NCI-H748 (cell line): ENCODE data around the gene GPSM1.

Experiments used
- DNase-seq: peaks from one replicate; lab custom pipeline; 2025; ENCODE audit not compliant: unreplicated experiment; lab: John Stamatoyannopoulos, UW

The GPSM1 gene

GRCh38 chr9:136290508-136291000, 36.8 kb upstream of the GPSM1 start:
- DNase-seq = no peak

DNA sequence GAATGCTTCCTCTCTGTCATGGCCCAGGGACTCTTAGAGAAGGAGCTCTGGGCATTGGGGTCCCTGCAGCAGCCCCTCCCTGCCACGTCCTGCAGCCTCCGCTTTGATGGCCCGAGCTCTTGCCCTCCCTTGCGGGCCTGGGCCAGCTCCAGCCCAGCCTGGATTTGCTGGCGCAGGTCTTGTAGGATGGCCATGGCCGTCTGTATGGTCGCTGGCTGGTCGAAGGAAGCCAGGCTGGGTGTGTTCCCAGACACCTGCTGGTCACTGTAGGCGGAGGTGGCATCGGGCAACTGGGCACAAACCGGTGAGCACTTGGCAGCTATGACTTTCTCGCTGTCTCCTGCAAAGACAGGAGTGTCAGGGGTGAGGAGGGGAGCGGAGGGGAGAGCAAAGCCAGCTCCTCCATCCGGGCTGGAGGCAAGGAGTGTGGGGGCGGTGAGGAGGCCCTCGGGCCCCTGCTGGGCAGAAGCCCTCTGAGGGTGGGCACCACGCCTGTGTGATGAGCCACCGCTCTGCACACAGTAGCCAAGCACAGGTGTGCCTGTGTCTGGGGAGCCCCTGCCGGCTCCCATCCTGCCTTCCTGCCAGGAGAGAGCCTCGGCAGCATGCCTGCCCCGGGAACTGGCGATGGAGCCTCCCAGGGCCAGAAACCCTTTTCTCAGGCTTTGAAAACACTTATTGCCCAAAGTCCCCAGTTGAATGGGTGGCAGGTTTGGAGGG, 35.9 kb upstream of the GPSM1 start:
- no peak for DNase-seq

- DNase-seq = no peak
Measured at GRCh38 chr9:136292026-136292538, 35.3 kb upstream of the GPSM1 start.

DNA sequence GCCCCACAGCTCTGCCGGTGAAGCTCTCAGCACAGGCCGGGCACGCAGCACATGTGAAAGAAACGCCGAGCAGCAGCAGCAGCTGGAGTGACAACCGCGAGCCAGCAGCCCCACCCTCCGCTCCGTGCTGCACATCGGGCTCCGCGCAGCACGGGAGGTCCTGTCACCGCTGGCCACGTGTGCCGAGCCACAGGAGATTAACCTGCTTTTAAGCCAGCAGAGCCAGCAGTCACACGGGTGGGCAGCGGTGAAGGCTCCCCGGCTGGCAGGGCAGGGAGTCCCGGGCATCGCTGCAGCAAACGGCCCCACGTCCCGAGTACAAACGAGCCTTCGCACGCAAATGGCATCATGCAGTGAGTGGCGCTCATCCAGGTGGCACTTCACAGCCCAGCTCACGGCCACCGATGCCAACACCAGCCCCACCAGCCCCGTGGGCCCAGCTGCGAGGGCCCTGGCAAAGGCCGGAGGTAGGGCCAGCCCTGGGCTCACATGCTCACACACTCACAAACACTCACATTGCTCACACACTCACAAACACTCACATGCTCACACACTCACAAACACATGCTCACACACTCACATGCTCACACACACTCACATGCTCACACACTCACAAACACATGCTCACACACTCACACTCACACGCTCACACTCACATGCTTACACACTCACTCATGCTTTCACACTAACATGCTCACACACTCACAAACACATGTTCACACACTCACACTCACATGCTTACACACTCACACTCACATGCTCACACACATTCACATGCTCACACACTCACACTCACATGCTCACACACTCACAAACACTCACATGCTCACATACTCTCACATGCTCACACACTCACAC, 34.5 kb upstream of the GPSM1 start:
- DNase-seq = peak; percentile 41

DNA sequence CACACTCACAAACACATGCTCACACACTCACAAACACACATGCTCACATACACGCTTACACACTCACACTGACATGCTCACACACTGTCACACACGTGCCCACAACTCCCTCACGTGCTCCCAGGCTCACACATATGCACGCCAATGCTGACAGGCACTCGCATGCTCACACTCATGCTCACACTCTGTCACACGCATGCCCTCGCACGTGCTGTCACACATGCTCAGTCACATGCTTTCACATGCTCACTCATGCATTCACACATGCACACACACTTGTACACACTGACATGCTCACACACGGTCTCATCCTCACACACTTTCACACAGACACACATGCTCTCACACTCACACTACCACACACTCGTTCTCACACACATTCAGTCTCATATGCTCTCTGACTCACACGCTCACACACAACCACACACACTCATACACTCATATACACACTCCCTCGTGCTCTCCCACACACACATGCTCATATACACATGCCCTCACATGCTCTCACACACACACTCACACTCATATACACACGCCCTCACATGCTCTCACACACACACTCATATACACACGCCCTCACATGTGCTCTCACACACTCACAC, 33.8 kb upstream of the GPSM1 start:
- no peak for DNase-seq

GRCh38 chr9:136294437-136294836, 32.9 kb upstream of the GPSM1 start:
- DNase-seq = no peak

DNA sequence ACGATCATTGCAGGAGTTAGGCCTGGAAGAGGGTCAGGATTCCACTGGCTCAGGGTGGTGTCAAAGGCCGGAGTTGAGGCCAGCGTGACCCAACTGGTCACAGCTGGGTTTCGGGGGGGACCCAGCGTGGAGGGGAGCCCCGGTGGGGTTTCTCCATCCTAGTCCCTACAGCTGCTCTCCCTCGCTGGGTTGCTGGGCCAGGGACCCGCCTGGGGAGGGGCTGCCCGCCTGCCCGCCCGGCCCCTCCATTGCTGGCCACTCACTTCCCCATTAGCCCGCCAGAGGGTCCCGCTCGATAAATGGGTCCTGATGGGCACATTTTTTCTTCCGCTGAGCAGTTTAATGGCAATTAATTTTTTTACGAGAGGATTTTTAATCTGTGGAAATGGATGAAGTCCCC, 32.3 kb upstream of the GPSM1 start:
- DNase-seq = no peak

GRCh38 chr9:136295542-136296433, 31.6 kb upstream of the GPSM1 start:
- DNase-seq = no peak

GRCh38 chr9:136296434-136297015, 30.8 kb upstream of the GPSM1 start:
- no peak for DNase-seq

DNA sequence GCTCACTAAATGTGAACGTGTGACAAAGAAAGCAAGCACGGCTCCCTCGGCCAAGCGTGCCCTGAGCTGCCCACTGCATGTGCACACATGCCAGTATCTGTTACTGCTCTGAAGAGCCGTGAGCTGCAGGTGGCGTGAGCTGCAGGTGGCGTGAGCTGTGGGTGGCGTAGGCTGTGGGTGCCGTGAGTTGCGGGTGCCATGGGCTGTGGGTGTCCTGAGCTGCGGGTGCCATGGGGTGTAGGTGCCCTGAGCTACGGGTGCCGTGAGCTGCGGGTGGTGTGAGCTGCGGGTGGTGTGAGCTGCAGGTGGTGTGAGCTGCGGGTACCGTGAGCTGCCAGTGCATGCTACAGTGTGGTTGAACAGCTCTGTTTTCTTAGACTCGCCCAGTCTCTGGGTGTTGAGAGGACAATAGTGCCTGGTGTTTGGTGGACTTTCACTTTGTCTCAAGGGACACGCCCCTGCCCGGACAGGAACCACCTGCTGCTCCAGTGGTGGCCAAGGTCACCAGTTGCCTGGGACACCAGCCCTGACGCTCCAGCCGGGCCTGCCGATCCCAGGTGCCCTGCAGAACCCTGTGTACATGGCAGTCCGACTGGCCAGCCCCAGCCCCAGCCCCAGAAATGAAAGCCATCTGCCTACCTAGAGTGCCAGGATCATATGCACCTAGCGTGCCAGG, 30.2 kb upstream of the GPSM1 start:
- DNase-seq = peak; percentile 82

DNA sequence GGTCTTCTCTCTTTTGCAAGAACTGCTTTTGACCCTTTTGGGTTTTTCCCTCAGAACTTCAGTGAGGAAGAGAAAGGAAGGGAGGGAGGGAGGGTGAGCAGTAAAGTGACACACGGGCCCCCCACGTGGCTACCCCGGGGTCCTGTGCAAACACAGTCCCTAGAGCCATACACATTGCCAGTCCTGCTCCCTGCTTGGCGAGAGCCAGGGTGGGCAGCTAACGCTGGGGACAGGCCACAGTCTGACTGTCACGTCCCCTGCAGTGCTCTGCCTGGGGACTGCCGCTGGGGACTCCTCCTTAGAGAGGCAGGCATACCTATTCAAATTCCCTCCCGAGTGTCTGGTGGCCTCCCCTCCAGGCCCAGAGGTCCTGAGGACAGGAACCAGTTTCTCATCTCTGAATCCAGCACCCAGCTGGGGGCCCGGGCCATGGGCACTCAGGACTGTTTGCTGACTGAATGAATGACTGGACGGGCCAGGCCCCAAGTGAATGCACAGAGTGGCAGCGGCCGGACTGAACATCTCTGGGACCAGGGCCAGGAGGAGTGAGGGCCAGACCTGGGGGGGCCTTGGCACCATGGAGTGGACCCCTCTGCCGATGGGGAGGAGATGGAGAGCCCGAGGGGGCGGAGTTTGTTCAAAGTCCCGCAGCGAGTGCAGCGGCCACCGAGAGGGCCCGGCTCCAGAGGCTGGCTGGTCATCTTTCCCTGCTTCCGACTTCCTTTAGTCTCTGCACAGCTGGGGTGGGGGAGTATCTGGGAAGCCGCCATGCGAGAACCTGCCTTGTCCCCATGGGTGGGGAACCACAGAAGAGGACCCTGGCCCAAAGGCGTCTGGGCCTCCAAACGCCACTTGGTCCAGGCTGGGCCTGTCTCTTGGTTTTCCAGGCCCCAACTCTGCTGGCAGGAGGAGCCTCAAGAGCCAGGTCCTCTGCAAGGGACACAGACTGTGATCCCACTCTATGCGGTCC, 29.3 kb upstream of the GPSM1 start:
- DNase-seq = no peak

DNA sequence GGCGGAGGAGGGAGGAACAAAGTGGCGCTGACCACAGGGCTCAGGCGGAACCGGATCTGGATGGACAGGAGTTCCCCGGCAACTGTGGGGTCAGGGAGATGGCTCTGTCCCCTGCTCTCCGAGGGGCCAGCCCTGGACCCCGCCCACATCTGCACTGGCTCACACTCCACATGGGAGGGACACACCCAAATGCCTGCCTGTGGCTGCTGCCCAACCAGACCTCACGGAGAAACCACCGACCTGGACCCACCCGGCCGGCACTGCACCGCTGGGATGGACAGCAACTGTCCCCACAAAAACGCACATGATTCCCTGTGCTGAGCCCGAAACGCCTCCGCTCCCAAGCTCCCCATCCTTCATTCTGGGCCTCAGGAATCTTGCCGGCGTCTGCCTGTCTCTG, 28.2 kb upstream of the GPSM1 start:
- DNase-seq = no peak

DNA sequence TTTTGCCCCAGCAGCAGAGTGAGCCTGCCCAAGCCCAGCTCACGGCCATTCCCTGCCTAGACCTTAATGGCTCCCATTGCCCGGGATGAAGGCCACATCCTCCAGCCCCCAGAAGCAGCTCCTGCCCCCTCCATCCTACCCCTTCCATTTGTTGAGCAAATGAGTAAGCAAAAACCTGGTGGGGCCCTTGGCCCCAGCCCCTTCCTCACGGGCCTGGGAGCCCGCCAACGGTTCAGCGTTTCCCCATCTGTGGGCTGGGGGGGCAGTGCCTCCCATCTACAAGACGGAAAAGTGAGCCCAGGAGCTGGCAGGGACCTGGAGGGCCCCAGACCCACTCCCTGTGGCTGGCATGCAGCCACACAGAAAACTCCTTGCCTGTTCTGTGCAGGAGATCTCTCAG, 27.8 kb upstream of the GPSM1 start:
- no peak for DNase-seq

- no peak for DNase-seq
Measured at GRCh38 chr9:136300016-136300545, 27.3 kb upstream of the GPSM1 start.

DNA sequence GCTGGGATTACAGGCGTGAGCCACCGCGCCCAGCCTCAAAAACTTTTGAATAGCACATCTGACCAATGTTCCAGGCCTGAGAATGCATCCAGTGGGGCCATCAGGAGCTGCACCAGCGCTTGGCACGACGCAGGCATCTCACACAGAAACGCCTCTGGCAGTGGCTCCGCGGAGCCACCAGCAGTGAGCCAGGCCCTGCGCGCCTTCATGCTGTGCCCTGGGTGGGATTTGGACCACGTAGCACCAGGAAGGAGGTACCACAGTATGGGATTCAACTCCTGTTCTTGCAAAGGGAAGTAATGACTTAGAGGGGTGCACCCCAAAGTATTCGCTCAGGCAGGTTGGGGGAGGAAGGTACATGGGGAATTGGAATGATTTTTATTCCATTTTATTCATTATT, 26.5 kb upstream of the GPSM1 start:
- no peak for DNase-seq

- no peak for DNase-seq
Measured at GRCh38 chr9:136302527-136302926, 24.8 kb upstream of the GPSM1 start.

DNA sequence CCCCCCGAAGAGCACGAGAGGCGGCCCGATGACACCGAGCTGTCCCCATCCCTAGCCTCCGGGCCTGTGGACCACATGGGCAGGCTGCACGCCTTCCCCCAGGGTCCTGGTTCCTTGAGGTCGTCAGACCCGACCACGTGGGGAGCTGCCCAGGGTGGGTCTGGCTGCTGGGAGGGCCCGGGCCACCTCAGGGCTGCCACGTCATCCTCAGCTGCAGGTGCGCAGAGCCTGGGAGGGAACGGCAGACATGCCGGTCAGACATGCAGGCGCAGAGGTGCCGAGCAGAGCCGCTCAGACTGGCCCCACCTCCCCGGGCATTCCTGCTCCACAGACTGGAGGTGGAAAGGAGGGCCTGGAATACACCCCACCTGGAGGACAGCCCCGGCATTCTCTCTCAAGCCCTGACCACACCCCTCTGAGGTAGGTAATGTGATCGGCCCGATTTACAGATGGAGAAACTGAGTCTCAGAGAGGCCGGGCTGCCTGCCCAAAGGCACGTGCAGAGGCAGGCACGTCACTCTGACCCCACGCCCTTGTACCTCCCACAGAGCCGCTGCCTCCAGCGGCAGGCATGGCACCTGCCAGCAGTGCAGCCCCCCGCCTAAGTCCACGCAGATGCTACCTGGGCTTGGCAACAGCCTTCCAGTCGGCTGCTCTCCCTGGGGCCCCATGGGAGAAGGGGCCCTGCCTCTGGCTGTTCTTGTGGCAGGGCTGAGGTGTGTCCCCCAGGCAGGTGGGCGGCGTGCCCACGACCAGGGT, 24.1 kb upstream of the GPSM1 start:
- no peak for DNase-seq
